ENCODE data around the gene ZFHX3.

ZFHX3 gene

DNA sequence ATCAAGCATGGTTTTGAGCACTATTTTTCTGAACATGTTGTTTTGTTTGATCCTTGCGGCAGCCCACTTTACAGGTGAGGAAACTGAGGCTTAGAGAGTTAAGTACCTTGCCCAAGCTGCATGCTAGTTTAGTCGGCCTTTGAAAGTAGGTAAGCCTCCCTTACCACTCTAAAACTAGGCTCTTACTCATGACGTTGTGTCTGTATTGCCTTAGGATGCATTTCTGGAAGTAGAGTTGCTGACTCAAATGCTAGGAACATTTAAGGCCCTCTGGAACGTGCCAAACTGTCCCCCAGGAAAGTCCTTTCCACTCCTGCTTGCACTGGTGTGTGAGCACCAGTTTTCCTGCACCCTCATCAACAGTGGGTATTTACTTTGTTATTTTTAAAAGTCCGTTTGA, 76.6 kb downstream of the ZFHX3 start:
- DNase-seq: no peak

DNA sequence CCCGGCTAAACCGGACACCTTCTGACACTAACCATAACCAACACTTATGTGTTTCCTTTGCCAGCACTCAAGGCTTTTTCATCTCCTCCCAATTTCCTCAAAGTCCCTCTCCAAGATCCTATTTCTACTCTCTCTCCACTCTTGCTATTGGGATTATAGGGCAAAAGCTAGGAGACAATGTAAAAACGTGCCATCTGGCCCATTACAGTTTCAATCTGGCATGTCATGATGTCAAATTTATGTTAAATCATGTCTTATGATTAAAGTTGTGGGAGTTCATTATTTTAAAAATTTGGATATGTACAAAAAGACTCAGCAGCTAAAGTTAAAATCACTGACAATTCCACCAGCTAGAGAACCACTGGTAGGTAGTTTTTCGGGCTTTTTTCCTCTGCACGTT, 77.3 kb downstream of the ZFHX3 start:
- no peak for DNase-seq

DNA sequence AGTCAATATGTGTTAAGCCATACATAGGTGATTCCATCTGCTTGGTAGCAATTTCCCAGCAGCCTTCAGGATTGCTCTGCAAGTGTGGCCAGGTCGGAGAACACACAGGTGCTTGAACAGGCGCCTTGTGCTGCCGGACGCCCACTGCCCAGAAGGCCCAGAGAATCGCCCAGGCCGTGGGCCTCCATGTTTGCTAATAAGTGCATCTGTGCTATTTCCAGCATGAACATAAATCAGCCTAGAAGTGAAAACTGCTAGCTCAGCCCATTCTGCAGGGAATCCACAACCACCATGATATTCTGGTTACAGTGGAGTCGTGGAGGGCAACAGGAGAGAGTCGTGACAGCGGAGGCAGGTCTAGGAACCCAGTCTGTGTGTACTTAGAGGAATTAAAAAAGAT, 78.1 kb downstream of the ZFHX3 start:
- no peak for DNase-seq

DNA sequence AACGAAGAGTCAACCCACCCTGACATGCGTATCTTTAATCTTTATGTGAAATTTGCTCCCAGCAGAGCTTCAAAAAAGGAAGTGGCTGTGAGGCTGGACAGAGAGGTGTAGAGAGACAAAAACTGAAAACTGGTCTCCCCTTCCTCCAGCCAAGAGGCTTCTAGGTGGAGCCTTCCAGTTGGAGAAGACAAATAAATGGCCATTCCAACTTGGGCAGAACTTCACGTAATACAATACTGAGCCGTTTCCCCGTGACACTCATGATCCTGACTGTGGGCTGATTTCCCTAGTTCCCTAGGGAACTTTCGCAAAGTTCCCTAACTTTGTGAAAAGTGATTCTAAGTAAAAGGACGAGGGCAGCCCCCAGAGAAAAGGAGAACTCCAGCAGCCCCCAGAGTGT, 78.8 kb downstream of the ZFHX3 start:
- DNase-seq: no peak

DNA sequence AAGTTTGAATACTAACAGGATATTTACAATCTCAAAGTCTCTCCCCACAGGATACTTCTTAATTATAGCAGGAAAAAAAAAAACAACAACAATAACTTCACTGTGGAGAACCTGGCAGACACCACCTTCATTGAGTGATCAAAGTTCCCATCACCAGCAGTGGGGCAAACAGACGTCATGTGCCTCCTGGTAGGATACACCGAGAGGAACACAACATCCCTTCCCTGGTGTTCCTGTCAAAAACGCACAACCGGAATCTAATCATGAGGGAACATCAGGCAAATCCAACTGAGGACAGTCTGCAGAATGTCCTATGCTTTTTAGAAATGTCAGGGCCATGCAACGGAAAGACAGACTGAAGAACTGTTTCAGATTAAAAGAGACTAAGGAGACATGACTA, 80.0 kb downstream of the ZFHX3 start:
- no peak for DNase-seq

DNA sequence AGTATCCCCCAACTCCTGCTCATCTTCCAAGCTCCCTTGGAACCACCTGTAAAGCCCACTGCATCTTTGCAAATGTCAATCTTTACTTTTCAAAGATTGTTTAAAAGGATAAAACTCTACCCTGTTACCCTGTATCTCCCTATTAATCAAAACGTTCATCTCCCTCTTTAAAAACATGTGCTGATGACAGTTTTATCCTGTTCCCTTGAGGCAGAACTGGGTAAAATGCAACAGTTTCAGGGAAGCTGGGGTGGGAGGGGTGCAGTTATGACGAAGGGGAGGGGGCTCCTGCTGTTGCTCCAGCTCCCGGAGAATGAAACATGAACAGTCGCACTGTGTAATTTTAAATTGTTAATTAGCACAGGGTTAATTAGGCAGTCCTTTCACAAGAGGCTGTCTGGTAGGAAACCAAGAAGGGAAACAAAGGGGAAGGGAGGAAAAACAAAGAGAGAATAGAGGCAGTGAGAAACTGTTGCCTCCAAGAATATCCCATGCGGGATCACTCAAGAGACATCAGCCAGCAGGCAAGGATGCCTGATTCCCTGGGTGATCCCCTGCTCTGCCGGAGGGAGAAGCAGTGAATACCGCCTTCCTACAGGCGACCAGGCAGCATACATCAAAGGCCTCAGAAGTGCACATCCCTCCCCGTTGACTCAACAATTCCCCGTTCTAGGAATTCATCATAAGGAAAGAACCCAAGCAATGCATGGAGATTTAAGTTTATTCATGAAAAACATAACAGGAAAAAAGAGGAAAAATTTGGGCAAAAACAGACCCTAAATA, 84.2 kb downstream of the ZFHX3 start:
- no peak for DNase-seq

DNA sequence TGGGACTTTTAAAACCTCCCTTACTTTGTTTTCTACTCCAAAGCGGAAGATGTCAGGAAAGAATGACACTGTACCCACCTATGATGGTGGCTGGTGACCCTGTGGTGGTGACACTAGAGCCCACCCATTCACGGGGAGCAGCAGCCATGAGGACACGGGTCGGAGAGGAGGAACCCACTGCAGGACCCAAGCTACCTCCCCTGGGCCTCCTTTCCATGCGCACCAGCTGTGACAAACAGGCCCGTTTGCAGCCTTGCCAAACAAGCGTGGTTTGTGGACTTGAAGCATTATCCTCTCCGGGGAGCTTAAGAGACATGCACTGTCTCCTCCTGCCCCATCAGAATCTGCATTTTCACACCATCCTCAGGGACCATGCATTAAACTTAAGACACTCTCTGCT, 85.6 kb downstream of the ZFHX3 start:
- no peak for DNase-seq

DNA sequence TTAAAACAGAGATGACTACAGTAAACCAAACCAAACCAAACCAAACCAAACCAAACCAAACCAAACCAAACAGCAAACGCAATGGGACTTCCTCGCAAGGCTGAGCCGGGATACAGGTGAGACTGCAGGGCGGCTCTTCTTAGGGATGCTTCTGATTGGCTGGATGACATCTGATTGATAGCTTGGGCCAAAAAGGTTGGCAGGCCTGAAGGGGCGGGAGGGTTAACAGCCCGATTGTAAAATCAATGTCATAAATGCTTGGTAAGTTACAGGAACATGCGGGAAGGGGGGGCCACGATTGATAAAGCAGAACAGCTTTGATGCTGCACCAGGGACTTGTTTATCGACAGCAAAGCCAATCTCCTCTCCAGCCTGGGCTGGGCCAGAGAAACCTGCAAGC, 86.1 kb downstream of the ZFHX3 start:
- no peak for DNase-seq

DNA sequence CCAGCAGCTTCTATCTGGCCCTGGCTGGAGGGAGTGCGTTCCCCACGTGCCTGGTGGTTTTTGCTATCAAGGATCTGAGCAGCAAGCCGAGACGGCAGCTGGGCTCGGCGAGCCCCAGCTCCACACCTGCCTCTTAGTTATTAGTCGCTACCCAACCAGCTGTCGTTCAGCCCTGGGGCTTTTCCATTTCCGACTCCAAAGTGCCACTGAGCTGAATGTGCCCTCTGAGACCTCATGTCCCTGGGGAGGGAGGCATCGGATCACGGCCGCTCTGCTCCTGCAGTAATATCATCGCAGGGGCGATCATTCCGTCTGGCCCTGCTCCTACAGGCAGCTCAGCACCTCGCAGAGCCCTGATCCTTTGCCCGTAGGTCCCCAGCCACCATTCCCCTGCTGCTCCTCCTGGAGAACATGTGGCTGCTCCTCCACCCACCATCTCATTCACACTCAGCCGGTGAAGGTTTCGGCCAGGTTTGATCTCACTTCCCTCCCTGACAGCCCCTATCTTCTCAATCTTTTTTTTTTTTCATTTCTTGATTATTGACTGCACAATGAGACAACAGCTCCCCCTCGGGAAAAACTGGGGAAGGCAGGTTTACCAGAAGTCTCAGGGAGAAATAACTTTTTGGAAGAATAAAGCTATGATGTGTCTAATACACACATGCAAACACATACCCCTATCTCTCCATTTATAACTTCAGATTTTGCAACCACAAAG, 86.7 kb downstream of the ZFHX3 start:
- no peak for DNase-seq

DNA sequence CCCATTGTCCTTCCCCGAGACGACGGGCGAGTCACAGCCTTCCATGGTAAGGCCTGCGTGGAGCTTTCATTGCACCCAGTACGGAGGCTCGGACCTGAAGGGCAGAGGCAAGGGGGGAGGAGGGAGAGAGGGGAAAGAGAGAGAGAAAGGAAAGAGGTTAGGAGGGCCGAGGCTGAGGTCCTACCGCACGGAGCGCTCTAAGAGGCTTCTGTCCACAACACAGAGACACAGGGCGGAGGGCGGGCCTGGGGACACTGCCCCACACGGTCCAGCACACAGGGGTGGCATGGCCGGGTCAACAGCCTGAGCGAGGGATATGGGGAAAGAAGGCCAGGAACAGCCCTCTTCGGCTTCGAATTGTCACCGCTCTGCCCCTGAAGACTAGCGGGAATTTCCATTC, 87.8 kb downstream of the ZFHX3 start:
- no peak for DNase-seq

DNA sequence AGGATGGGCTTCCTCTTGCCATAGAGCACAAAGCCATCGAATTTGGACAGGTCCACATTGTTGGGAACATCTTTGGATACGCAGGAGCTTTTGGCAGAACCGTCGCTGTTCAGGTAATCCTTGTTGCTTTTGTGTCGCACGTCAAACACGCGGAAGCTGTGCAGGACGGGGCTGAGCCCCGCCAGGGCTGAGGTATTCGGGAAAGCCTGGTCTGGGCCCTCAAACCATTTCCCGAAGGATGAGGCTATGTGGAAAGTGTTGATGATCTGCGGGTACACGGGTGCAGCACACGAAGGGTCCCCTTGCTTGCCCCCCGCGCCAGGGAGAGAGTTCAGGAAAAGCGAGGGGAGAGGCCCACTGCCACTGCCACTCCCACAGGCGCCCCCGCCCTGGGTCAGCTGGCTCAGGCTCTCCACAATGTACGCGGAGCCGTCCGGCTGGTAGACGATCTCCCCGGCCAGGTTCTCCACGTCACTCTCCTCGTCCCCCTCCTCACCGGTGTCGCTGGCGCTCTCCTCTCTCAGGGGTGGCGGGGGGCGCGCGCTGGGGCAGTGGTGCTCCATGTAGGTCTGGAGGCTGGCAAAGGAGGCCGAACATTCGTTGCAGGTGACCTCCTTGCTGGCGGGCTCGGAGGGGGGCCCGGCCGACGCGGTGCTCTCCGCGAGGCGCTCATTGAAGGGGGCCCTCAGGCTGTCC, 88.5 kb downstream of the ZFHX3 start:
- no peak for DNase-seq

DNA sequence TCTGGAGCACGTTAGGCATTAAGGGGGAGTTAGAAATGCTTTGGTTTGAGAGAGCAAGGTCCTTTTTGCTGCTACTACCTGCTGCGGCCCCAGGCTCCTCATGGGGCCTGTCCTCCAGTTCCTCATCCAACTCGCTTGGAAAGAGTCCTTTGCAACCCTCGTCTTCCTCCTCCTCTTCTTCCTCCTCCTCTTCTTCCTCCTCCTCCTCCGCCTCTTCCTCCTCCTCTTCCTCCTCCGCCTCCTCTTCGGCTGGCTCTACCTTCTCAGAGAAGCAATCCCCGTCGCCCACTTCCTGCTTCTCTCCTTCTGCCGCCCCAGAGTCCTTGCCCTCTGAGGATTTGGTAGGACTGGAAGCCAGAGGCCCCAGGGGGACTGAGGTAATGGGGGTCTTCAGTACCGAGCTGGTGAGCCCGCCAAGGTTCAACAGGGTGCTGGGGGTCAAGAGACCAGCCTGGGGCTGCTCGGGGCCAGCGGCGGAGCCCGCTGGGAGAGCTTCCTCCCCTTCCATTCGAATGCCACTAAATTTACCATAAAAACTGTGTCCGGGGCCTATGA, 89.3 kb downstream of the ZFHX3 start:
- no peak for DNase-seq

DNA sequence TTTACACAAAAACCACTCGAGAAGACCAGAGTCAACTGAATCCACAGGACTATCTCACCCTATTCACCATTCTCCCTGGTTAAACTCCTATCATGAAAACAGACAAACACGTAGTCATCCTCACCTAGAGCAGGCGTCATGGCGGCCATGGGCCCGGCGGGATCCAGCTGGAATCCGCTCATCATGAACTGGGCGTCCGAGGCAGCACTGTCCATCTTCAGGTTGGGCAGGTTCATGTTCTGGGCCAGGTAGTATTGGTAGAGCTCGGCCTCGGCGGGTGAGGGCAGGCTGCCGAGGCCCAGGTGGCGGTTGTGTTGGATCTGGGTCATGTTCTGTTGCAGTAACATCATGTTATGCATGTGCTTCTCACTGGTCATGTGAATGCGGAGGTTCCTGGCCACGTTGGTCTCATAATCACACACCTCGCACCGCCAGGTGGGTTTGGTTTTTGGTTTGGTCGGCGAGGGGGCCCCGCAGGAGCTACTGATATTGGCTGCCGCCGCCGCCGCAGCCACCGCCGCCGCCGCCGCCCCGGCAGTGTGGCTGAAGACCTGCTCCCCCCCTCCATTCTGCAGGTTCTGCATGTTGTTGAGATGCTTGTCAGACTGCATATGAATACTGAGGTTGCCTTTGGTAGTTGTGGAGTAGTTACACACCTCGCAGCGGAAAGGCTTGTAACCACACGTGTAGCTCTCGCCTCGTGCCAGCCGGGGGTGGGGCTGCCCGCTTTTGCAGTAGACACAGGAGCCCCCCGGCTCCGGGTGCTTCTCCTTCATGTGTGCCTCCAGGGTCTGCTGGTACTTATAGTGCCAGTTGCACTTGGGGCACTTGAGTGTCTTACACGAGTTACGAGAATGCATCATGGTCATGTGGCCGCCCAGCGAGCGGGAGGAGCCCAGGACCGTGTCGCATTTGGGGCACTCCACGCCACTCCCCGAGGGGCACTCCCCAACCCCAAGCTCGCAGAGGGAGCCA, 90.3 kb downstream of the ZFHX3 start:
- DNase-seq: no peak

DNA sequence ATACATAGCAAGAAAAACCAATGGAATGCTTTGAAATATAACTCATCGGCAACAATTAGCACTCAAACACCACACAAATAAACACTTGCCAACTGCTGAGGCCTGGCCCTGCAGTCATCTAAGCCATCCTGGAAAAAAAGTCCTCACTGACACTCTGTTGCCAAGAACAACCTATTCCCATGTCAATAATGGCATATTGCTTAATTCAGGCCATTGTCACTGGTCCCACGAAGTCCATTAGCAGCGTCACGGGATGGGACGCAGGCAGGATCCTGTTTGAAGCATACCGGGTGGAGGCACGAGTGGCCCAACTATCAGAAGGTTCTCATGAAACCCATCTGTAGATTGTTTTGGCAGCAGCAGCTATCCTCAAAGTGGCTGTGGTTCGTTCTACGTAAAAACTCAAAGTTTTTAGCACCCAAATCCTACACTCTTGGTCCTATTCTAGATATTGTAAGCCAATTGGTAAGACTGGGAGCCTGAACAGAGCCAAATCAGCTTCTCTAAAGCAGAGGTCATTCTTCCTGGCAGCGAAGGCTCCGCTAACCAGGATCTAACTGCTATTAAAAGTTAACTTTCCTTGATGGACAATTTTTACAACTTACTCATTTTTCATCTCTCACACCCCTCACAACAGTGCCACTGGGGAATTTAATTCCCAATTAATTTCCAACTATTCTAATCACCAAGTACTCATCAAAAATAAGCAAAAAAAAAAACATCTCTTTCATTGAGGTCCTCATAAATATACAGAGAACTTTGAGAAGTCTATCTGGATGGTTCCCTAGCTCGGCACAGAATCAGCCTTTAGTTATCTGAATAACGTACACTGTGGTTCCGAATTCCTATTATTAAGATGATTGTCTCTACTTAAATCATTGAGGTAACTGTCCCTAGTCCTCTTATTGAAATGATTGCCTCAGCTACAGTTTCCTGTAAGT, 91.5 kb downstream of the ZFHX3 start:
- no peak for DNase-seq

DNA sequence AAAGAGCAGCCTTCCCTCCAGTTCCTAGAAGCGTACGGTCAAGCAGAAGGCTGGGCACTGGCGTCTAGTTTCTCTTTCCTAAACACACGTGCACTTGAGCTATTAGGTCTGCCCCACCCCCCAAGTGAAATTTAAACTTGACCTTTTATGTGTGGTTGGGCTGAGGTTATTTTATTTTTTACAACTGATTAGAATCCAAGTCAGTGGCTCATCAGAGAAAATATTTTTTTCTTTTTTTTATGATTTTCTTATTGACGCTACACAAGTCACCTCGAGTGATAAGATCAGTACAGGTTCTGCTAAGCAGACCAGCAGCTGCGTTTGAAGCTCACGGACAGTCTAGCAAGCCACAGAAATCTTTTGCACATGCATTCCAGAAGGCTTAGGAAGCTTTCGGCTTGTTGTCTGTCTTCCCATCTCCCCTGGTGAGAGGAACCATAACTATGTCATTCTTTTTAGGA, 95.1 kb downstream of the ZFHX3 start:
- peak; percentile 7 for DNase-seq

DNA sequence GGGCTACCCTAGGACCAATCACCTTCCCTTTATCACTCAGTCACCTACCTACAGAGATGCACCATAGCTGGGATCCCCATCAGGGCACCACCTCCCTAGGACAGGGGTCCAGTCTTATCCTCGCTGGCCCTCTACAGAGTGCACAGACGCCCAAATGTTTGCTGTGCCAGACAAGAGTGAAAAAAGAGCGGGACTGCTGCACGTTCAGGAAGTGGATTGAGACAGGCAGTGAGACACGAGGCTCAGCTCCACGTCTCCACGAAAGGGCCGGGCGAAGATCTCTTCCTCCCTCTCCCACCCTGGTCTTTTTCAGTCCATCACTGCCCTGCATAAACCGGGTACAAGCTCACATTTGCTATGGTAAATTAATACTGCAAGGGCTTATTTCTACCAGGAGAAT, 95.5 kb downstream of the ZFHX3 start:
- DNase-seq: no peak

DNA sequence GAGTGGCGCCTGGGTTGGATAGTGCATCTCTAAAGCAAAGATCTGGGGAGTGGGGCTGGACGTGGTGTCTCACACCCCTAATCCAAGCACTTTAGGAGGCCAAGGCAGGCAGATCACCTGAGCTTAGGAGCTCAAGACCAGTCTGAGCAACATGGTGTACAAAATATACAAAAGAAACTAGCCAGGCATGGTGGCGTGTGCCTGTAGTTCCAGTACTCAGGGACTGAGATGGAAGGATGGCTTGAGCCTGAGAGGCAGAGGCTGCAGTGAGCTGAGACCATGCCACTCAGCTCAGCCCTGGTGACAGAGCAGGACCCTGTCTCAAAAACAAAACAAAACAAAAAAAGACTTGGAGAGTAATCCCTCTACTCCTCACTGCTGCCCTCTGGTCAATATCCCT, 96.0 kb downstream of the ZFHX3 start:
- DNase-seq: no peak

DNA sequence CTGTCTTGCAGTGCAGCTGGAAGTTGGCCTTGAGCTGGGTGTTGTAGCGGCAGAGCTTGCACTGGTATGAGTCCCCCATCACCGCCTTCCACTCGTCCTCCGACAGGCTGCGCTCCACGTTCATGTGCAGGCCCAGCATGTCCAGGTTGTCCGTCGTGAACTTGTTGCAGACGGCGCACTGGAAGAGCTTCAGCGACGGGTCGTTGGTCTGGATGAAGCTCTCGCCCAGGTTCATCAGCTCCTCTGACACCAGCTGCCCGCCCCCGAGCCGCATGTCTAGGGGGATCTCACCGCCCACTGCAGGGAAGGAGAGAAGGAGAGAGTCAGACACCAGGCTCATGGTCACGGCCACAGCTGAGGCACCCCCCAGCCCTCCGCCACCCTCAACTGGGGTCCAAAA, 97.3 kb downstream of the ZFHX3 start:
- DNase-seq: no peak

DNA sequence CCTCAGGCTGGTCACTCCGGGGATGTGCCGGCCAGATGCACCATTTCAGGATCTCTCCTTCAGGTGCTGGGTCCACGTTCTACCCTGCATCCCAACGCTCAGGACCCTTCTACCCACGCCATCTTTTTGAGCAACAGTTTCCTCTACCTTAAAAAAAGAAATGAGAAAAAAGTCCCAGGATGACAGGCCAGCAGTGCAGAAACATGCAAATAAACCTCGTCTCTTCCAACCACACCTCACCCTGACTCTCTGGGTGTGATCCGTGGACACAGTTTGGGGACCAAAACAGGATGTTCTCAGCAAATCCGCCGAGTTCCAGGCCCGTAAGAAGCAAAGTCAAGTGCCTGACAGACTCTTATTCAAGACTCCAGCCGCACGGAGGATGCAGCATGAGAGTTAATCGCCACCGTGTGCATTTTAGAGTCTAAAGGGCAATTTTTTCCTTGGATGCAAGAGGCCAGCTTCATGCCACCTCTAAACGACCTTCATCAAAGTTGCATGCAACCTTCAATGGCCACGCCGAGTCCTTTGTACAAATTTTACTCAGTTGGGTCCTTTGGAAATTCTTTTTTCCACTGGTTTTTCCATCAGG, 99.6 kb downstream of the ZFHX3 start:
- no peak for DNase-seq

DNA sequence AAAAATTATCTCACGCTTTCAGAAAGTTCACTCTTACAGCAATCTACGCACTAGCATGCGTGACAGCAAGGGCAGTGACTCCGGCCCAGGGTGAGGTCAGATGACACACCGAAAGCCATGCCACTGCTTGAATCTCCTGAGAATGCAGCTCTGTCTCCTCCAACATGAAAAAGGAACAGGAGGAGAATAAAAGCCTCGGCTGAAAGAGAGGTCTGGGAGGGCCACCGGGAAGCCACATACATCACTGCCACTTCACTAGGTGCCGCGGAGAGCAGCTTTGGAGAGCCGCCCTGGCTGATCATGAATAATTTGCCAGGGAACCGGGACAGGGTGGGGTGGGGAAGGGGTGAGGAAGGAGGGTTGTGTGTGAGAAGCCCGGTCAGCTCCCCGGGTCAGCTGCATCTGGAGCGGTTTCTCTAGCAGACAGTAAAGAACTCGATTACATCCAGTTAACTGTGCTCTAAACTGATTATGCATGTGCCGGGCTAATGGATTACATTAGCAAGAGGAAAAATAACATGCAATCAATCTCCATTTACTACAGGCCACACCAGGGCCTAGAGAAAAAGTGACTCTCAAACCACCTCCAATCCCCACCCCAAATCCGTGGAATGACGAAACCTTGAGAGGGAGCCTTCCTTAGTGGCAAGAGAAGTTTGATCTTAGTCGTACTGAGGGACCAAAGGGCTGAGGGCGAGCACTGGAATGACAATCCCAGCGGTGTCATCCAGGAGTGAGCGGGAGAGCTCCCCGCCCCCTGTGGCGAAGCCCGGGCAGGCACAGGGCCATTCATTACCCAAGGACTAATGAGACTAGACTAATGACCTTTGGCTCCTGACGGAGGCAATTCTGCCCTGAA, 100.3 kb downstream of the ZFHX3 start:
- no peak for DNase-seq

Measured in NCI-H2227 treated with DMSO at 0.1 percent for 48 hours (cell line).